ENCODE results near the gene CDH13.

Gene CDH13

GRCh38 chr16:83651871-83652270 lies 1025.1 kb downstream of the CDH13 start:
- DNase-seq, result no peak

- DNase-seq, result no peak
Measured at GRCh38 chr16:83652943-83653342, 1026.2 kb downstream of the CDH13 start.

GRCh38 chr16:83653785-83654184 lies 1027.0 kb downstream of the CDH13 start:
- no peak for DNase-seq

GRCh38 chr16:83660282-83660681 lies 1033.5 kb downstream of the CDH13 start:
- DNase-seq, result no peak

- no peak for DNase-seq
Measured at GRCh38 chr16:83661656-83662055, 1034.9 kb downstream of the CDH13 start.

- no peak for DNase-seq
Measured at GRCh38 chr16:83666449-83666848, 1039.7 kb downstream of the CDH13 start.

GRCh38 chr16:83669456-83669855 lies 1042.7 kb downstream of the CDH13 start:
- no peak for DNase-seq

GRCh38 chr16:83674931-83675535 lies 1048.3 kb downstream of the CDH13 start:
- no peak for DNase-seq

- no peak for DNase-seq
Measured at GRCh38 chr16:83676086-83676485, 1049.3 kb downstream of the CDH13 start.

GRCh38 chr16:83680980-83681379 lies 1054.2 kb downstream of the CDH13 start:
- no peak for DNase-seq

- no peak for DNase-seq
Measured at GRCh38 chr16:83681381-83681956, 1054.7 kb downstream of the CDH13 start.

- no peak for DNase-seq
Measured at GRCh38 chr16:83682116-83682867, 1055.5 kb downstream of the CDH13 start.

GRCh38 chr16:83682868-83683235 lies 1056.1 kb downstream of the CDH13 start:
- DNase-seq, result no peak

- DNase-seq, result no peak
Measured at GRCh38 chr16:83685615-83686165, 1058.9 kb downstream of the CDH13 start.

- DNase-seq, result no peak
Measured at GRCh38 chr16:83686726-83687125, 1060.0 kb downstream of the CDH13 start.

GRCh38 chr16:83689385-83689831 lies 1062.6 kb downstream of the CDH13 start:
- no peak for DNase-seq

GRCh38 chr16:83692224-83692623 lies 1065.5 kb downstream of the CDH13 start:
- no peak for DNase-seq

GRCh38 chr16:83698964-83699363 lies 1072.2 kb downstream of the CDH13 start:
- DNase-seq, result no peak

- no peak for DNase-seq
Measured at GRCh38 chr16:83699817-83700216, 1073.0 kb downstream of the CDH13 start.

- DNase-seq, result no peak
Measured at GRCh38 chr16:83700918-83701317, 1074.1 kb downstream of the CDH13 start.

- no peak for DNase-seq
Measured at GRCh38 chr16:83701494-83701893, 1074.7 kb downstream of the CDH13 start.

- no peak for DNase-seq
Measured at GRCh38 chr16:83704656-83705055, 1077.9 kb downstream of the CDH13 start.

- DNase-seq, result no peak
Measured at GRCh38 chr16:83705856-83706255, 1079.1 kb downstream of the CDH13 start.

GRCh38 chr16:83706394-83706793 lies 1079.6 kb downstream of the CDH13 start:
- DNase-seq, result no peak
